SK-N-SH (cell line): ENCODE data around the gene TDO2. TPM values are rescaled to one million over a fixed set of nuclear protein-coding genes. Genes with fewer than 3 reads are reported as not detected.

Source experiments
- CTCF ChIA-PET: fragments of 300-600, 350-600 bp; formaldehyde crosslinking; extraction: SDS; loops from one replicate; lab custom pipeline; 2021; lab: Yijun Ruan, JAX
- POLR2A ChIA-PET: fragments of 350-600 bp; sonication (Branson Sonifier 250); formaldehyde crosslinking; extraction: SDS; loops from one replicate; lab custom pipeline; 2020; ENCODE audit warnings: antibody characterized with exemption, inconsistent platforms; lab: Yijun Ruan, JAX
- DNase-seq: peaks from one replicate; pipeline ENCODE4 v3.0.0; 2012
- H2AFZ ChIP-seq: fragments of 200-600 bp; sonication (generic); 2 replicates; pipeline ENCODE4 v1.8.1; 2016; ENCODE audit warnings: antibody characterized with exemption, mild to moderate bottlenecking, low read depth
- H3F3A ChIP-seq: fragments of 200-600 bp; sonication (generic); replicated peaks from 2 replicates; pipeline ENCODE3; 2016; ENCODE audit warnings: antibody characterized with exemption, mild to moderate bottlenecking; ENCODE audit not compliant: insufficient read depth
- H3K27ac ChIP-seq, 2 experiments: fragments of 200-500 bp in 1 of 2; fragments of 200-600 bp in 1 of 2; sonication (Bioruptor generic) in 1 of 2; sonication (generic), shearing (Covaris generic) in 1 of 2; 2 replicates each; pipeline versions ENCODE4 v1.5.1 to v1.6.1; 2014 to 2016; ENCODE audit warnings: low read depth in 2 of 2, inconsistent platforms in 1 of 2, low read length in 1 of 2, mild to moderate bottlenecking in 1 of 2, mixed read lengths in 1 of 2
- H3K27me3 ChIP-seq: fragments of 200-600 bp; sonication (generic), shearing (Covaris generic); 2 replicates; pipeline ENCODE4 v1.6.1; 2016; ENCODE audit warnings: mixed run types; ENCODE audit not compliant: insufficient read depth
- H3K36me3 ChIP-seq, 2 experiments: fragments of 200-500 bp in 1 of 2; fragments of 200-600 bp in 1 of 2; sonication (Bioruptor generic) in 1 of 2; sonication (generic) in 1 of 2; replicated peaks in 1 of 2; 2 replicates each; pipeline versions ENCODE3 to v1.5.1; 2014 to 2016; ENCODE audit warnings: low read length in 1 of 2, mild to moderate bottlenecking in 1 of 2; ENCODE audit not compliant: insufficient read depth in 2 of 2, control insufficient read depth in 1 of 2
- H3K4me1 ChIP-seq, 2 experiments: fragments of 200-500 bp in 1 of 2; fragments of 200-600 bp in 1 of 2; sonication (Bioruptor generic) in 1 of 2; sonication (generic), shearing (Covaris generic) in 1 of 2; 2 replicates each; pipeline versions ENCODE4 v1.5.1 to v1.6.1; 2014 to 2016; ENCODE audit warnings: low read depth in 1 of 2, low read length in 1 of 2, mixed run types in 1 of 2; ENCODE audit not compliant: insufficient read depth in 2 of 2, control insufficient read depth in 1 of 2
- H3K4me2 ChIP-seq: fragments of 200-600 bp; sonication (generic), shearing (Covaris generic); 2 replicates; pipeline ENCODE4 v1.6.1; 2017; ENCODE audit warnings: mixed run types
- H3K4me3 ChIP-seq, 2 experiments: fragments of 200-500 bp in 1 of 2; fragments of 200-600 bp in 1 of 2; sonication (Bioruptor generic) in 1 of 2; sonication (generic), shearing (Covaris generic) in 1 of 2; 2 replicates each; pipeline versions ENCODE4 v1.5.1 to v1.8.1; 2014 to 2016; ENCODE audit warnings: low read depth in 2 of 2, inconsistent platforms in 1 of 2, low read length in 1 of 2, mild to moderate bottlenecking in 1 of 2, mixed read lengths in 1 of 2, moderate library complexity in 1 of 2
- H3K79me2 ChIP-seq: fragments of 200-600 bp; sonication (generic); 2 replicates; pipeline ENCODE4 v1.8.1; 2017; ENCODE audit warnings: mild to moderate bottlenecking; ENCODE audit not compliant: insufficient read depth
- H3K9ac ChIP-seq: fragments of 200-600 bp; sonication (generic); 2 replicates; pipeline ENCODE4 v1.6.1; 2017; ENCODE audit warnings: mixed run types
- H3K9me2 ChIP-seq: fragments of 200-600 bp; sonication (generic); 2 replicates; pipeline ENCODE4 v1.6.1; 2017; ENCODE audit warnings: mixed run types
- H3K9me3 ChIP-seq: fragments of 200-600 bp; sonication (generic); 2 replicates; pipeline ENCODE4 v1.6.1; 2017; ENCODE audit warnings: mixed run types, mild to moderate bottlenecking, moderate library complexity
- H4K20me1 ChIP-seq: fragments of 200-600 bp; sonication (generic); 2 replicates; pipeline ENCODE4 v1.6.1; 2017; ENCODE audit warnings: mild to moderate bottlenecking, mixed run types; ENCODE audit not compliant: insufficient read depth
- CHD2 ChIP-seq: fragments of 150-350 bp; IDR thresholded peaks from 2 replicates; pipeline ENCODE4 v1.6.1; 2018; ENCODE audit warnings: low read length; ENCODE audit not compliant: partially characterized antibody
- CTCF ChIP-seq: fragments of 200-600 bp; sonication (generic); IDR thresholded peaks from 2 replicates; pipeline ENCODE4 v1.6.1; 2017; ENCODE audit warnings: antibody characterized with exemption, mild to moderate bottlenecking, moderate library complexity
- EP300 ChIP-seq, 2 experiments: IDR thresholded peaks; 2 replicates each; pipeline versions ENCODE4 v1.4.0 to v1.6.1; 2012; ENCODE audit warnings: borderline replicate concordance in 1 of 2, low read depth in 1 of 2, low read length in 1 of 2
- EZH2phosphoT487 ChIP-seq: fragments of 200-600 bp; sonication (generic); IDR thresholded peaks from 2 replicates; pipeline ENCODE4 v1.6.1; 2017; ENCODE audit warnings: low read depth, mixed run types, mild to moderate bottlenecking, antibody characterized with exemption, moderate library complexity, borderline replicate concordance
- GATA2 ChIP-seq: sonication (generic); formaldehyde crosslinking; IDR thresholded peaks from 2 replicates; pipeline ENCODE4 v1.5.0; 2020; ENCODE audit warnings: mild to moderate bottlenecking, missing genetic modification reagents
- MEF2A ChIP-seq: IDR thresholded peaks from 2 replicates; pipeline ENCODE4 v1.4.0; 2012; ENCODE audit warnings: low read depth, borderline replicate concordance
- MXI1 ChIP-seq: IDR thresholded peaks from 2 replicates; pipeline ENCODE4 v1.6.1; 2012; ENCODE audit warnings: mild to moderate bottlenecking, low read depth, low read length, improper control_type of control experiment
- NFIC ChIP-seq: IDR thresholded peaks from 2 replicates; pipeline ENCODE4 v1.4.0; 2012; ENCODE audit warnings: borderline replicate concordance
- PBX3 ChIP-seq: IDR thresholded peaks from 2 replicates; pipeline ENCODE4; 2012
- RAD21 ChIP-seq: IDR thresholded peaks from 2 replicates; pipeline ENCODE4 v1.6.1; 2012; ENCODE audit warnings: mild to moderate bottlenecking, low read length
- RXRA ChIP-seq: IDR thresholded peaks from 2 replicates; pipeline ENCODE4 v1.4.0; 2012; ENCODE audit warnings: low read depth, mild to moderate bottlenecking, borderline replicate concordance
- USF2 ChIP-seq: fragments of 150-350 bp; IDR thresholded peaks from 2 replicates; pipeline ENCODE4 v1.6.1; 2017; ENCODE audit warnings: antibody characterized with exemption, low read length, low read depth, borderline replicate concordance
- WGBS: methylation state at CpG from one replicate; pipeline ENCODE4 v1.1.6; 2017; ENCODE audit warnings: low lambda C conversion rate; 5-methylcytosine and 5-hydroxymethylcytosine counted together
- polyA plus RNA-seq, 3 experiments: library from polyadenylated mRNA; depleted of rRNA; stranded (reverse); fragments of >200 nt; gene quantifications; 2 replicates each; pipeline ENCODE4 v1.2.3, GENCODE V29; 2012
- TF ChIP-seq, protein P1 (sequence below): IDR thresholded peaks from 2 replicates; pipeline ENCODE4 v1.4.0; 2012; ENCODE audit warnings: low read depth, borderline replicate concordance
- TF ChIP-seq, protein P2 (sequence below): IDR thresholded peaks from 2 replicates; pipeline ENCODE4 v1.4.0; 2012; ENCODE audit warnings: low read depth
- TF ChIP-seq, protein P3 (sequence below): IDR thresholded peaks from 2 replicates; pipeline ENCODE4 v1.4.0; 2012; ENCODE audit warnings: low read depth, borderline replicate concordance

Gene TDO2
- polyA plus RNA-seq, 1 of the 3 experiments (the other 2 are of a cell fraction) = not detected

DNA sequence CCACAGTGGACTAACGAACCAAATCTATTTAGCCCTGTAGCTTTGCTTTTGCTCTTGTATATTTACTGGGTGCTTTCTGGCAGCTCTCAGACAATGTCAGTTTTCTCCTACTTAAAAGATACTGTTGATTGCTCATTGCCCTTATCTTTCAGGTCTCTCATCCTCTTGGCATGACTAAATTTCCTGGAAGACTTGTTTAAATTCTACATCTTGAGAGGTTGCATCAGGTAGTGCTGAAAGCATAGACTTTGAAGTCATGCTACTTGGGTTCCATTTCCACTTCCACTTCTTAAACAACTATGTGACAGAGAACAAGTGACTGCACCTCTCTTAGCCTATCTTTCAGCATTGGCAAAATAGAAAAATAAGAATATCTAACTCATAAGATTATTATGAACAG is 8.4 kb downstream of the TDO2 start:
- Histone ChIP-seq H3K9me2 (no peaks in the 10 kb centered on the region), H3K9ac (no peak overlapping the region), H3F3A (no peaks in the 10 kb centered on the region), H3K4me1 (peaks cover 0 to 5% of the 10 kb centered on the region in 2 experiments; a peak in 1 of 4 replicates), H3K27me3 (no peaks in the 10 kb centered on the region), H3K4me2 (no peak overlapping the region), H3K36me3 (no peaks in the 10 kb centered on the region), H3K79me2 (no peaks in the 10 kb centered on the region), H3K4me3 (no peak overlapping the region), H3K9me3 (no peaks in the 10 kb centered on the region), H2AFZ (no peak overlapping the region), H3K27ac (no peak overlapping the region), H4K20me1 (no peaks in the 10 kb centered on the region)
- POLR2A ChIA-PET = no interaction called here
- no peak for DNase-seq
- CTCF ChIA-PET = interaction anchor here (0.6 to 1.0 kb wide), 2 partner anchors 9 to 407 kb away, joined by 3 to 4 read pairs; partner anchors contain the start of gene TDO2
- WGBS = 18% methylated on average over 1 of the region's 1 CpG
- TF ChIP-seq EZH2phosphoT487 = no peak
- TF ChIP-seq CTCF = no peak
- TF ChIP-seq RAD21 = no peak
- no peak for TF ChIP-seq RXRA
- TF ChIP-seq, protein P1, sequence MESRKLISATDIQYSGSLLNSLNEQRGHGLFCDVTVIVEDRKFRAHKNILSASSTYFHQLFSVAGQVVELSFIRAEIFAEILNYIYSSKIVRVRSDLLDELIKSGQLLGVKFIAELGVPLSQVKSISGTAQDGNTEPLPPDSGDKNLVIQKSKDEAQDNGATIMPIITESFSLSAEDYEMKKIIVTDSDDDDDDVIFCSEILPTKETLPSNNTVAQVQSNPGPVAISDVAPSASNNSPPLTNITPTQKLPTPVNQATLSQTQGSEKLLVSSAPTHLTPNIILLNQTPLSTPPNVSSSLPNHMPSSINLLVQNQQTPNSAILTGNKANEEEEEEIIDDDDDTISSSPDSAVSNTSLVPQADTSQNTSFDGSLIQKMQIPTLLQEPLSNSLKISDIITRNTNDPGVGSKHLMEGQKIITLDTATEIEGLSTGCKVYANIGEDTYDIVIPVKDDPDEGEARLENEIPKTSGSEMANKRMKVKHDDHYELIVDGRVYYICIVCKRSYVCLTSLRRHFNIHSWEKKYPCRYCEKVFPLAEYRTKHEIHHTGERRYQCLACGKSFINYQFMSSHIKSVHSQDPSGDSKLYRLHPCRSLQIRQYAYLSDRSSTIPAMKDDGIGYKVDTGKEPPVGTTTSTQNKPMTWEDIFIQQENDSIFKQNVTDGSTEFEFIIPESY = no peak
- TF ChIP-seq PBX3 = no peak
- TF ChIP-seq NFIC = no peak
- TF ChIP-seq GATA2 (CRISPR knock-in tag) = no peak
- no peak for TF ChIP-seq MEF2A
- TF ChIP-seq EP300 (IDR thresholded peaks at IDR 0.05; ENCODE audit: borderline replicate concordance in 1 of 2, low read depth in 1 of 2, low read length in 1 of 2) = no peak
- TF ChIP-seq USF2 = no peak
- no peak for TF ChIP-seq CHD2
- TF ChIP-seq, protein P2, sequence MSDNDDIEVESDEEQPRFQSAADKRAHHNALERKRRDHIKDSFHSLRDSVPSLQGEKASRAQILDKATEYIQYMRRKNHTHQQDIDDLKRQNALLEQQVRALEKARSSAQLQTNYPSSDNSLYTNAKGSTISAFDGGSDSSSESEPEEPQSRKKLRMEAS = no peak
- no peak for TF ChIP-seq MXI1
- TF ChIP-seq, protein P3, sequence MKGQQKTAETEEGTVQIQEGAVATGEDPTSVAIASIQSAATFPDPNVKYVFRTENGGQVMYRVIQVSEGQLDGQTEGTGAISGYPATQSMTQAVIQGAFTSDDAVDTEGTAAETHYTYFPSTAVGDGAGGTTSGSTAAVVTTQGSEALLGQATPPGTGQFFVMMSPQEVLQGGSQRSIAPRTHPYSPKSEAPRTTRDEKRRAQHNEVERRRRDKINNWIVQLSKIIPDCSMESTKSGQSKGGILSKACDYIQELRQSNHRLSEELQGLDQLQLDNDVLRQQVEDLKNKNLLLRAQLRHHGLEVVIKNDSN = no peak
